WTC11 (cell line): ENCODE results near the gene S100PBP. TPM values are rescaled to one million over a fixed set of nuclear protein-coding genes. Genes with fewer than 3 reads are reported as not detected.

Experiments used
- ATAC-seq: fragments of 200-7000 bp; cut with Tn5 transposase; 2 replicates; pipeline ENCODE4 v1.10.0; 2021; ENCODE audit warnings: mild to moderate bottlenecking, moderate library complexity
- CTCF ChIA-PET: fragments of 300-600 bp; sonication (Branson Sonifier 250); formaldehyde crosslinking; loops from one replicate; lab custom pipeline; 2021; ENCODE audit warnings: antibody characterized with exemption; lab: Charles Lee
- POLR2A ChIA-PET: fragments of 350-600 bp; sonication (Branson Sonifier 250); formaldehyde crosslinking; loops from one replicate; lab custom pipeline; 2021; ENCODE audit warnings: antibody characterized with exemption; lab: Charles Lee
- DNase-seq: peaks from one replicate; pipeline ENCODE4 v3.0.0; 2021; ENCODE audit warnings: low spot score
- H3K27ac Mint-ChIP-seq: 2 replicates; pipeline ENCODE4 v1.8.0; 2021; ENCODE audit warnings: mixed read lengths
- H3K27me3 Mint-ChIP-seq: 2 replicates; pipeline ENCODE4 v1.8.0; 2021; ENCODE audit warnings: low read depth, mild to moderate bottlenecking, moderate library complexity, mixed read lengths
- H3K36me3 Mint-ChIP-seq: 2 replicates; pipeline ENCODE4 v1.8.0; 2021; ENCODE audit warnings: mixed read lengths
- H3K4me1 Mint-ChIP-seq: 2 replicates; pipeline ENCODE4 v1.8.0; 2022; ENCODE audit warnings: mixed read lengths
- H3K4me3 Mint-ChIP-seq: 2 replicates; pipeline ENCODE4 v1.8.0; 2021; ENCODE audit warnings: mild to moderate bottlenecking, moderate library complexity, mixed read lengths
- H3K9me3 Mint-ChIP-seq: 2 replicates; pipeline ENCODE4 v1.8.0; 2021; ENCODE audit warnings: mixed read lengths
- AFF4 ChIP-seq: sonication (generic); formaldehyde crosslinking; IDR thresholded peaks from 2 replicates; pipeline ENCODE4 v1.8.1; 2023; ENCODE audit warnings: mild to moderate bottlenecking, missing genetic modification reagents, borderline replicate concordance
- ATF2 ChIP-seq: sonication (generic); formaldehyde crosslinking; IDR thresholded peaks from 2 replicates; pipeline ENCODE4 v1.8.1; 2022; ENCODE audit warnings: low read depth, missing genetic modification reagents, borderline replicate concordance
- E2F1 ChIP-seq: sonication (generic); formaldehyde crosslinking; IDR thresholded peaks from 2 replicates; pipeline ENCODE4 v1.8.0; 2022; ENCODE audit warnings: mild to moderate bottlenecking, missing genetic modification reagents
- FOXK1 ChIP-seq: sonication (generic); formaldehyde crosslinking; IDR thresholded peaks from 2 replicates; pipeline ENCODE4 v1.8.0; 2022; ENCODE audit warnings: mild to moderate bottlenecking, moderate library complexity, missing genetic modification reagents
- FOXP4 ChIP-seq: sonication (generic); formaldehyde crosslinking; IDR thresholded peaks from 2 replicates; pipeline ENCODE4 v1.8.0; 2022; ENCODE audit warnings: mild to moderate bottlenecking, missing genetic modification reagents
- MLX ChIP-seq: sonication (generic); formaldehyde crosslinking; IDR thresholded peaks from 2 replicates; pipeline ENCODE4 v1.8.1; 2023; ENCODE audit warnings: mild to moderate bottlenecking, missing genetic modification reagents, moderate library complexity
- MYBL2 ChIP-seq: sonication (generic); formaldehyde crosslinking; IDR thresholded peaks from 2 replicates; pipeline ENCODE4 v1.8.1; 2023; ENCODE audit warnings: mild to moderate bottlenecking, moderate library complexity, missing genetic modification reagents
- NFE2L1 ChIP-seq: sonication (generic); formaldehyde crosslinking; IDR thresholded peaks from 2 replicates; pipeline ENCODE4 v1.8.1; 2023; ENCODE audit warnings: missing genetic modification reagents
- NR2C2 ChIP-seq: sonication (generic); formaldehyde crosslinking; IDR thresholded peaks from 2 replicates; pipeline ENCODE4 v1.8.0; 2022; ENCODE audit warnings: mild to moderate bottlenecking, missing genetic modification reagents
- STAT6 ChIP-seq: sonication (generic); formaldehyde crosslinking; conservative IDR thresholded peaks from 2 replicates; pipeline ENCODE4 v1.8.1; 2023; ENCODE audit warnings: mild to moderate bottlenecking, low read depth, missing genetic modification reagents, moderate library complexity
- ZBTB21 ChIP-seq: sonication (generic); formaldehyde crosslinking; IDR thresholded peaks from 2 replicates; pipeline ENCODE4 v1.8.1; 2023; ENCODE audit warnings: mild to moderate bottlenecking, missing genetic modification reagents, borderline replicate concordance
- ZMAT4 ChIP-seq: fragments of 250-450 bp; sonication (Bioruptor Pico); IDR thresholded peaks from 2 replicates; pipeline ENCODE4 v1.9.0; 2021; ENCODE audit warnings: mild to moderate bottlenecking
- ZNF219 ChIP-seq: sonication (generic); formaldehyde crosslinking; IDR thresholded peaks from 2 replicates; pipeline ENCODE4 v1.8.0; 2023; ENCODE audit warnings: missing genetic modification reagents, mild to moderate bottlenecking, borderline replicate concordance
- total RNA-seq: library from RNA; stranded (reverse); gene quantifications from 3 replicates; pipeline ENCODE4 v1.2.3, GENCODE V29; 2021

The S100PBP gene
- total RNA-seq, 1 experiment from 2014 or later: 62.9 TPM

- no peaks in the 10 kb centered on the region for H3K36me3 Mint-ChIP-seq
- no peaks in the 10 kb centered on the region for H3K9me3 Mint-ChIP-seq
- peak; percentile 56 for DNase-seq
- POLR2A ChIA-PET: interaction anchor here (0.5 to 1.3 kb wide), 3 partner anchors 45 to 186 kb away, joined by 4 to 7 read pairs (median 5); partner anchors contain the start of genes S100PBP and YARS1
- peaks cover 39% of the 10 kb centered on the region for H3K27me3 Mint-ChIP-seq
- no peak within 1 kb of the TSS for H3K27ac Mint-ChIP-seq
- H3K4me1 Mint-ChIP-seq: peaks cover 32% of the 10 kb centered on the region
- peak; percentile 49 for ATAC-seq
- no peak for TF ChIP-seq NR2C2
- peak within 1 kb of the TSS; percentile 76 for H3K4me3 Mint-ChIP-seq
- CTCF ChIA-PET: interaction anchor here (0.6 to 4.6 kb wide), 7 partner anchors 9 to 159 kb away, joined by 3 to 45 read pairs (median 4); partner anchors contain the start of genes HPCA, S100PBP and YARS1
Observed at GRCh38 chr1:32870615-32871363, 53.3 kb downstream of the S100PBP start, which contains the start of gene FNDC5. Gene FNDC5 (minus strand): TSS chr1:32870912.

GRCh38 chr1:32871364-32872191 lies 54.1 kb downstream of the S100PBP start:
- CTCF ChIA-PET: interaction anchor here (0.6 to 4.6 kb wide), 13 partner anchors 9 to 215 kb away, joined by 3 to 45 read pairs (median 4); partner anchors contain the start of genes HPCA, S100PBP and YARS1
- Mint-ChIP-seq H3K4me3 (peak overlapping the region; percentile 68), H3K27me3 (peaks cover 39% of the 10 kb centered on the region), H3K9me3 (no peaks in the 10 kb centered on the region), H3K4me1 (peaks cover 38% of the 10 kb centered on the region), H3K36me3 (no peaks in the 10 kb centered on the region), H3K27ac (no peak overlapping the region)
- POLR2A ChIA-PET: interaction anchor here (0.5 to 1.3 kb wide), 3 partner anchors 44 to 185 kb away, joined by 4 to 7 read pairs (median 5); partner anchors contain the start of genes S100PBP and YARS1
- ATAC-seq (no peak), DNase-seq (no peak)
- TF ChIP-seq FOXP4: no peak
- TF ChIP-seq ZBTB21 (CRISPR knock-in tag): no peak
- TF ChIP-seq ATF2 (CRISPR knock-in tag): no peak
- no peak for TF ChIP-seq MYBL2 (CRISPR knock-in tag)
- TF ChIP-seq MLX (CRISPR knock-in tag): no peak
- TF ChIP-seq STAT6 (CRISPR knock-in tag): no peak
- TF ChIP-seq FOXK1 (CRISPR knock-in tag): no peak
- TF ChIP-seq AFF4 (CRISPR knock-in tag): no peak
- TF ChIP-seq ZMAT4 (CRISPR knock-in tag): no peak
- TF ChIP-seq ZNF219 (CRISPR knock-in tag): no peak
- no peak for TF ChIP-seq E2F1 (CRISPR knock-in tag)
- TF ChIP-seq NFE2L1 (CRISPR knock-in tag): no peak
